ENCODE results near the gene NPAS1. TPM values are rescaled to one million over a fixed set of nuclear protein-coding genes. Genes with fewer than 3 reads are reported as not detected.

The NPAS1 gene
- total RNA-seq, 2 experiments from 2014 or later, result 1.1 to 2.1 TPM

GRCh38 chr19:47063874-47064273 lies 44.2 kb downstream of the NPAS1 start:
- no peak overlapping the region for H3K27ac ChIP-seq (ENCODE audit: low read depth in 1 of 2, low read length in 2 of 2)
- no peaks in the 10 kb centered on the region for H3K9me3 Mint-ChIP-seq
- intact Hi-C loops (cut with DNase I, micrococcal nuclease), result no loop called here
- H3K4me1 Mint-ChIP-seq (ENCODE audit: low read depth), result no peaks in the 10 kb centered on the region
- no peak overlapping the region for H3K27ac Mint-ChIP-seq
- H3K4me3 Mint-ChIP-seq, result no peak overlapping the region
- no peak overlapping the region for H3K4me3 ChIP-seq (ENCODE audit: low read length)
- no peaks in the 10 kb centered on the region for H3K27me3 ChIP-seq (ENCODE audit: control insufficient read depth in 1 of 2, insufficient read depth in 2 of 2, low read length in 2 of 2)
- ChIA-PET CTCF (no interaction called here), POLR2A (interaction anchor here (0.7 to 2.1 kb wide), 2 partner anchors 50 to 1119 kb away, joined by 3 to 7 read pairs; partner anchors contain the start of gene ZC3H4)
- no peaks in the 10 kb centered on the region for H3K4me1 ChIP-seq (ENCODE audit: insufficient read depth, low read length)
- TF ChIP-seq CTCF (IDR thresholded peaks at IDR 0.05), result no peak
- peaks cover 34% of the 10 kb centered on the region for H3K36me3 ChIP-seq (ENCODE audit: insufficient read depth, low read length)
- no peak for ATAC-seq (ENCODE audit: poor library complexity)
- no peaks in the 10 kb centered on the region for H3K9me3 ChIP-seq (ENCODE audit: control insufficient read depth in 1 of 2, insufficient read depth in 1 of 2, low read length in 2 of 2)
- no peaks in the 10 kb centered on the region for H3K27me3 Mint-ChIP-seq
- H3K36me3 Mint-ChIP-seq (ENCODE audit: low read depth), result peaks cover 39% of the 10 kb centered on the region
- no peak for DNase-seq

- ChIA-PET POLR2A (no interaction called here), CTCF (no interaction called here)
- ATAC-seq (ENCODE audit: poor library complexity) (no peak), DNase-seq (peak in 1 of 14 experiments; percentile 8)
- no peak overlapping the region for H3K4me3 Mint-ChIP-seq
- TF ChIP-seq CTCF (IDR thresholded peaks at IDR 0.05), result no peak
- Histone ChIP-seq H3K4me1 (ENCODE audit: insufficient read depth, low read length) (no peaks in the 10 kb centered on the region), H3K36me3 (ENCODE audit: insufficient read depth, low read length) (peaks cover 48% of the 10 kb centered on the region), H3K27ac (ENCODE audit: low read depth in 1 of 2, low read length in 2 of 2) (no peak overlapping the region), H3K4me3 (ENCODE audit: low read length) (no peak overlapping the region), H3K9me3 (ENCODE audit: control insufficient read depth in 1 of 2, insufficient read depth in 1 of 2, low read length in 2 of 2) (no peaks in the 10 kb centered on the region), H3K27me3 (ENCODE audit: control insufficient read depth in 1 of 2, insufficient read depth in 2 of 2, low read length in 2 of 2) (no peaks in the 10 kb centered on the region)
- no peaks in the 10 kb centered on the region for H3K27me3 Mint-ChIP-seq
- no peaks in the 10 kb centered on the region for H3K9me3 Mint-ChIP-seq
- H3K36me3 Mint-ChIP-seq (ENCODE audit: low read depth), result peaks cover 50% of the 10 kb centered on the region
- intact Hi-C loops (cut with DNase I, micrococcal nuclease), result no loop called here
- no peak overlapping the region for H3K27ac Mint-ChIP-seq
- no peaks in the 10 kb centered on the region for H3K4me1 Mint-ChIP-seq (ENCODE audit: low read depth)
Measured at GRCh38 chr19:47065242-47065641, 45.6 kb downstream of the NPAS1 start.

- Histone ChIP-seq H3K9me3 (ENCODE audit: control insufficient read depth in 1 of 2, insufficient read depth in 1 of 2, low read length in 2 of 2) (no peaks in the 10 kb centered on the region), H3K4me1 (ENCODE audit: insufficient read depth, low read length) (no peaks in the 10 kb centered on the region), H3K27ac (ENCODE audit: low read depth in 1 of 2, low read length in 2 of 2) (no peak overlapping the region), H3K36me3 (ENCODE audit: insufficient read depth, low read length) (peaks cover 62% of the 10 kb centered on the region), H3K27me3 (ENCODE audit: control insufficient read depth in 1 of 2, insufficient read depth in 2 of 2, low read length in 2 of 2) (no peaks in the 10 kb centered on the region), H3K4me3 (ENCODE audit: low read length) (no peak overlapping the region)
- CTCF ChIA-PET, result no interaction called here
- no peak for TF ChIP-seq CTCF (IDR thresholded peaks at IDR 0.05)
- H3K4me1 Mint-ChIP-seq (ENCODE audit: low read depth), result no peaks in the 10 kb centered on the region
- H3K9me3 Mint-ChIP-seq, result no peaks in the 10 kb centered on the region
- ATAC-seq (ENCODE audit: poor library complexity) (no peak), DNase-seq (peak in 1 of 14 experiments; percentile 21)
- peaks cover 63% of the 10 kb centered on the region for H3K36me3 Mint-ChIP-seq (ENCODE audit: low read depth)
- intact Hi-C loops (cut with DNase I, micrococcal nuclease), result no loop called here
- H3K27me3 Mint-ChIP-seq, result no peaks in the 10 kb centered on the region
- H3K27ac Mint-ChIP-seq, result no peak overlapping the region
- H3K4me3 Mint-ChIP-seq, result no peak overlapping the region
- POLR2A ChIA-PET, result no interaction called here
Measured at GRCh38 chr19:47066376-47067214, 47.0 kb downstream of the NPAS1 start.

All from CD4-positive, alpha-beta T cell (primary cell).